K562 (cell line): ENCODE results near the gene PRKCG. TPM values are rescaled to one million over a fixed set of nuclear protein-coding genes. Genes with fewer than 3 reads are reported as not detected.
A peak's percentile ranks its signal among the peaks of the same experiment; 100 is the strongest.

Experiments
- ATAC-seq: fragments of 200-7000 bp; cut with Tn5 transposase; 3 replicates; pipeline ENCODE4 v1.9.1; 2020; ENCODE audit warnings: moderate library complexity
- BruUV-seq: library from RNA; stranded (reverse); fragments of 400-500 nt; replicated peaks from 2 replicates; lab custom pipeline; 2021; lab: Mats Ljungman, UMichigan
- CTCF ChIA-PET: fragments of 300-600 bp; formaldehyde crosslinking; extraction: SDS; loops from one replicate; lab custom pipeline; 2021; ENCODE audit warnings: low intra/inter-chr PET ratio; lab: Yijun Ruan, JAX
- POLR2A ChIA-PET: fragments of 300-600, 350-650 bp; sonication (Branson Sonifier 250); formaldehyde crosslinking; extraction: SDS; loops from one replicate; lab custom pipeline; 2021; ENCODE audit warnings: antibody characterized with exemption, inconsistent platforms; lab: Yijun Ruan, JAX
- DNase-seq, 4 experiments: peaks; one replicate each; pipeline versions ENCODE4 v3.0.0 to v3.0.0-alpha.2; 2011 to 2018; ENCODE audit warnings: low spot score in 3 of 4, mixed read lengths in 3 of 4; ENCODE audit errors: extremely low read depth in 1 of 4
- FAIRE-seq: peaks from 2 replicates; lab custom pipeline; 2011; peaks lifted over from hg19 to GRCh38; lab: Jason Lieb, UNC
- H2AFZ ChIP-seq: 2 replicates; pipeline ENCODE4 v1.6.0; 2011; ENCODE audit warnings: low read depth, low read length, control low read depth, inconsistent platforms
- H3K27ac ChIP-seq: fragments of 200-600 bp; 3 replicates; pipeline ENCODE4 v1.8.0; 2011; ENCODE audit warnings: low read depth, mild to moderate bottlenecking, control low read depth, inconsistent platforms, low read length, moderate library complexity, mixed read lengths; ENCODE audit errors: extremely low read depth
- H3K27me3 ChIP-seq, 2 experiments: fragments of 300-600 bp in 1 of 2; 2 replicates in 1 of 2; 3 replicates in 1 of 2; pipeline versions ENCODE4 v1.6.0 to v1.8.0; 2011; ENCODE audit warnings: inconsistent platforms in 2 of 2, low read length in 2 of 2, mild to moderate bottlenecking in 1 of 2, mixed read lengths in 1 of 2, moderate library complexity in 1 of 2; ENCODE audit not compliant: control insufficient read depth in 2 of 2, insufficient read depth in 2 of 2
- H3K36me3 ChIP-seq: fragments of 300-600 bp; 3 replicates; pipeline ENCODE4 v1.8.0; 2011; ENCODE audit warnings: mild to moderate bottlenecking, low read length, inconsistent platforms; ENCODE audit not compliant: control insufficient read depth, insufficient read depth
- H3K4me1 ChIP-seq, 2 experiments: fragments of 200-600 bp in 1 of 2; replicated peaks in 1 of 2; 2 replicates in 1 of 2; 3 replicates in 1 of 2; pipeline versions ENCODE4 v1.5.1 to v1.8.0; 2011; ENCODE audit warnings: inconsistent platforms in 2 of 2, low read length in 2 of 2, mild to moderate bottlenecking in 1 of 2, mixed read lengths in 1 of 2, moderate library complexity in 1 of 2; ENCODE audit not compliant: control insufficient read depth in 2 of 2, insufficient read depth in 2 of 2
- H3K4me2 ChIP-seq: 2 replicates; pipeline ENCODE4 v1.6.1; 2011; ENCODE audit warnings: low read length, control low read depth, inconsistent platforms, mixed read lengths; ENCODE audit not compliant: insufficient read depth
- H3K4me3 ChIP-seq: fragments of 200-600 bp; sonication (generic), shearing (Covaris generic); 2 replicates; pipeline ENCODE4 v1.5.1; 2016; ENCODE audit warnings: control low read depth, inconsistent platforms
- H3K79me2 ChIP-seq: fragments of 200-600 bp; 3 replicates; pipeline ENCODE4 v1.8.0; 2011; ENCODE audit warnings: low read length, inconsistent platforms; ENCODE audit not compliant: control insufficient read depth, insufficient read depth
- H3K9ac ChIP-seq, 2 experiments: 2 replicates each; pipeline versions ENCODE4 v1.6.0 to v1.6.1; 2011; ENCODE audit warnings: low read depth in 2 of 2, low read length in 2 of 2, control low read depth in 1 of 2, inconsistent platforms in 1 of 2, mild to moderate bottlenecking in 1 of 2, mixed read lengths in 1 of 2; ENCODE audit not compliant: insufficient read depth in 1 of 2
- H3K9me1 ChIP-seq: one replicate; pipeline ENCODE4 v1.6.0; 2011; ENCODE audit warnings: inconsistent platforms, mild to moderate bottlenecking, low read length, moderate library complexity; ENCODE audit not compliant: control insufficient read depth, insufficient read depth
- H3K9me3 ChIP-seq: replicated peaks from 2 replicates; pipeline ENCODE4 v1.5.1; 2011; ENCODE audit warnings: low read depth, low read length, inconsistent platforms; ENCODE audit not compliant: control insufficient read depth, insufficient read depth
- H4K20me1 ChIP-seq: replicated peaks from 2 replicates; pipeline ENCODE4 v1.6.1; 2011; ENCODE audit warnings: low read length, inconsistent platforms, mixed read lengths; ENCODE audit not compliant: control insufficient read depth, insufficient read depth
- HMGN3 ChIP-seq: IDR thresholded peaks from 2 replicates; pipeline ENCODE4 v1.6.1; 2011; ENCODE audit warnings: borderline replicate concordance, low read depth, mild to moderate bottlenecking, mixed read lengths, low read length; ENCODE audit not compliant: insufficient read length; ENCODE audit errors: extremely low read depth
- KLF6 ChIP-seq: fragments of 250-450 bp; sonication (Bioruptor Pico); IDR thresholded peaks from 2 replicates; pipeline ENCODE4 v1.4.0; 2020; ENCODE audit warnings: mild to moderate bottlenecking, moderate library complexity, borderline replicate concordance
- MIER1 ChIP-seq: fragments of 450-650 bp; IDR thresholded peaks from 2 replicates; pipeline ENCODE4 v1.6.1; 2016; ENCODE audit warnings: antibody characterized with exemption, mild to moderate bottlenecking, low read depth
- PURB ChIP-seq: sonication (generic); formaldehyde crosslinking; IDR thresholded peaks from 2 replicates; pipeline ENCODE4 v1.9.0; 2021; ENCODE audit warnings: low read depth, mild to moderate bottlenecking, missing genetic modification reagents
- RAD21 ChIP-seq, 2 experiments: fragments of 250-450 bp in 1 of 2; fragments of 450-650 bp in 1 of 2; sonication (Bioruptor Pico) in 1 of 2; formaldehyde crosslinking in 1 of 2; IDR thresholded peaks in 1 of 2; conservative IDR thresholded peaks in 1 of 2; 2 replicates each; pipeline versions ENCODE4 v1.4.0 to v1.8.0; 2020 to 2022; ENCODE audit warnings: mild to moderate bottlenecking in 2 of 2, moderate library complexity in 1 of 2
- SMC3 ChIP-seq: conservative IDR thresholded peaks from 2 replicates; pipeline ENCODE4 v1.6.1; 2011; ENCODE audit warnings: low read depth, low read length, improper control_type of control experiment; ENCODE audit not compliant: insufficient read depth
- WGBS: fragments of 100-300 bp; shearing (Covaris generic); methylation state at CpG from one replicate; pipeline ENCODE4 v1.1.6; 2016; ENCODE audit warnings: low coverage, mixed read lengths; ENCODE audit not compliant: insufficient coverage; ENCODE audit errors: missing lambda C conversion rate; 5-methylcytosine and 5-hydroxymethylcytosine counted together
- in situ Hi-C: fragments of 300-500 bp; cut with MboI; formaldehyde crosslinking; loops from 4 replicates; pipeline ENCODE4 v1.15.0; 2018; ENCODE audit warnings: inconsistent platforms, mixed read lengths
- intact Hi-C: fragments of 100-400 bp; cut with micrococcal nuclease; formaldehyde crosslinking; loops from 2 replicates; pipeline ENCODE4 v1.14.2; 2022
- polyA plus RNA-seq, 8 experiments: library from polyadenylated mRNA; depleted of rRNA in 4 of 8; stranded (reverse) in 5 of 8; unstranded in 3 of 8; fragments of >200 nt; fragmentation: Nextera tagmentation in 2 of 8; fragmentation: Illumina TruSeq in 1 of 8; extraction: Ambion mirVana in 2 of 8; extraction: Trizol in 1 of 8; gene quantifications; 2 replicates each; pipeline versions ENCODE4 v1.2.1 to v1.2.3, GENCODE V29; 2011 to 2014; ENCODE audit warnings: inconsistent platforms in 1 of 8, missing spikeins in 1 of 8
- total RNA-seq, 7 experiments: library from RNA; depleted of rRNA in 6 of 7; stranded (reverse); fragments of >200 nt in 6 of 7; fragmentation: Illumina TruSeq in 2 of 7; extraction: Trizol in 2 of 7; gene quantifications; 2 replicates each; pipeline versions ENCODE4 v1.2.1 to v1.2.3, GENCODE V29; 2011 to 2021; ENCODE audit warnings: low replicate concordance in 1 of 7
- TF ChIP-seq, protein P1 (sequence below), 3 experiments: IDR thresholded peaks in 2 of 3; conservative IDR thresholded peaks in 1 of 3; 2 replicates each; pipeline ENCODE4 v1.5.1; 2011 to 2012; ENCODE audit warnings: low read length in 3 of 3, mild to moderate bottlenecking in 3 of 3, control low read depth in 2 of 3, improper control_type of control experiment in 1 of 3, inconsistent platforms in 1 of 3, low read depth in 1 of 3, mixed read lengths in 1 of 3, moderate library complexity in 1 of 3; ENCODE audit not compliant: insufficient read depth in 2 of 3
- TF ChIP-seq, protein P2 (sequence below): sonication (generic); formaldehyde crosslinking; IDR thresholded peaks from 2 replicates; pipeline ENCODE4 v1.9.0; 2022; ENCODE audit warnings: mild to moderate bottlenecking, missing genetic modification reagents
- TF ChIP-seq, protein P3 (sequence below): fragments of 450-650 bp; IDR thresholded peaks from 2 replicates; pipeline ENCODE4 v1.6.1; 2014; ENCODE audit warnings: low read depth, mild to moderate bottlenecking, moderate library complexity, borderline replicate concordance

PRKCG gene
- total and polyA plus RNA-seq, 9 of the 15 experiments (the other 6 are each of a cell fraction or from before 2014, with no cell fraction given): not detected

DNA sequence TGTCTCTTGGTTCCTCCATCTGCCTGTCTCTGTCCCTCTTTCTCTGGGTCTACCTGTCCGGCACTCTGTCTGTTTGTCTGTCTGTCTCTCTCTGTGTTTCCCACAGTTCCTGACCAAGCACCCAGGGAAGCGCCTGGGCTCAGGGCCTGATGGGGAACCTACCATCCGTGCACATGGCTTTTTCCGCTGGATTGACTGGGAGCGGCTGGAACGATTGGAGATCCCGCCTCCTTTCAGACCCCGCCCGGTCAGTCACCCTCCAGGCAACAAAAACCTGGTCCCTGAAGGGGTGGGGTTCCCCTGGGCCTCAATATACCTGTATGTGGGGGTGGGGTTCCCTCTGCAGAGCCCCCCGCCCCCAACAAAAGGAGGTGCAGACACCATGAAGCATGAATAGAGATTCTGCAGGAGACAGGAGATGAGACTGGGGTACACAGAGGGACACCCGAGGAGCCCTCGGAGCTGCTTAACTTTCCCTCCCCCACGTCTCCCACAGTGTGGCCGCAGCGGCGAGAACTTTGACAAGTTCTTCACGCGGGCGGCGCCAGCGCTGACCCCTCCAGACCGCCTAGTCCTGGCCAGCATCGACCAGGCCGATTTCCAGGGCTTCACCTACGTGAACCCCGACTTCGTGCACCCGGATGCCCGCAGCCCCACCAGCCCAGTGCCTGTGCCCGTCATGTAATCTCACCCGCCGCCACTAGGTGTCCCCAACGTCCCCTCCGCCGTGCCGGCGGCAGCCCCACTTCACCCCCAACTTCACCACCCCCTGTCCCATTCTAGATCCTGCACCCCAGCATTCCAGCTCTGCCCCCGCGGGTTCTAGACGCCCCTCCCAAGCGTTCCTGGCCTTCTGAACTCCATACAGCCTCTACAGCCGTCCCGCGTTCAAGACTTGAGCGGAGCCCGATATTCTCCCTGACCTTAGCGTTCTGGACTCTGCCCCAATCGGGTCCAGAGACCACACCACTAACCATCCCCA lies 24.5 kb downstream of the PRKCG start:
- Histone ChIP-seq H3K9ac (no peak overlapping the region), H3K9me3 (no peaks in the 10 kb centered on the region), H3K4me1 (peaks cover 0 to 23% of the 10 kb centered on the region in 2 experiments; a peak in 2 of 5 replicates), H3K27me3 (peaks cover 11 to 43% of the 10 kb centered on the region in 2 experiments; a peak in 3 of 5 replicates), H4K20me1 (peaks cover 10% of the 10 kb centered on the region), H3K4me3 (no peak overlapping the region), H2AFZ (no peak overlapping the region), H3K9me1 (peaks cover 3% of the 10 kb centered on the region), H3K36me3 (no peaks in the 10 kb centered on the region), H3K27ac (no peak overlapping the region), H3K79me2 (no peaks in the 10 kb centered on the region), H3K4me2 (no peak overlapping the region)
- POLR2A ChIA-PET: interaction anchor here (0.6 kb wide), 1 partner anchor 30 kb away, joined by 3 read pairs; no protein-coding TSS in a partner anchor
- in situ Hi-C loops: no loop called here
- intact Hi-C loops: loop anchor here (5.0 kb wide), 1 partner anchor 116 kb away; no protein-coding TSS in a partner anchor
- ATAC-seq (peak; percentile 74), FAIRE-seq (peak; percentile 42), DNase-seq (peak; percentile 40 to 81 (median 76))
- no TSS peak for BruUV-seq
- CTCF ChIA-PET: interaction anchor here (0.6 kb wide), 1 partner anchor 121 kb away, joined by 4 read pairs; no protein-coding TSS in a partner anchor
- WGBS: 5% methylated on average over 22 of the region's 48 CpGs
- no peak for TF ChIP-seq PURB (CRISPR knock-in tag)
- peak; percentile 33 for TF ChIP-seq HMGN3
- peak; percentile 43; the same call in 1 of the 2 replicates for TF ChIP-seq MIER1
- TF ChIP-seq RAD21 (CRISPR knock-in tag; conservative IDR thresholded peaks at IDR 0.05 in 1 of 2, IDR thresholded peaks at IDR 0.05 in 1 of 2): peak; percentile 19 to 55; a peak in 3 of 4 replicates
- no peak for TF ChIP-seq KLF6 (CRISPR knock-in tag)
- TF ChIP-seq, protein P1, sequence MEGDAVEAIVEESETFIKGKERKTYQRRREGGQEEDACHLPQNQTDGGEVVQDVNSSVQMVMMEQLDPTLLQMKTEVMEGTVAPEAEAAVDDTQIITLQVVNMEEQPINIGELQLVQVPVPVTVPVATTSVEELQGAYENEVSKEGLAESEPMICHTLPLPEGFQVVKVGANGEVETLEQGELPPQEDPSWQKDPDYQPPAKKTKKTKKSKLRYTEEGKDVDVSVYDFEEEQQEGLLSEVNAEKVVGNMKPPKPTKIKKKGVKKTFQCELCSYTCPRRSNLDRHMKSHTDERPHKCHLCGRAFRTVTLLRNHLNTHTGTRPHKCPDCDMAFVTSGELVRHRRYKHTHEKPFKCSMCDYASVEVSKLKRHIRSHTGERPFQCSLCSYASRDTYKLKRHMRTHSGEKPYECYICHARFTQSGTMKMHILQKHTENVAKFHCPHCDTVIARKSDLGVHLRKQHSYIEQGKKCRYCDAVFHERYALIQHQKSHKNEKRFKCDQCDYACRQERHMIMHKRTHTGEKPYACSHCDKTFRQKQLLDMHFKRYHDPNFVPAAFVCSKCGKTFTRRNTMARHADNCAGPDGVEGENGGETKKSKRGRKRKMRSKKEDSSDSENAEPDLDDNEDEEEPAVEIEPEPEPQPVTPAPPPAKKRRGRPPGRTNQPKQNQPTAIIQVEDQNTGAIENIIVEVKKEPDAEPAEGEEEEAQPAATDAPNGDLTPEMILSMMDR (IDR thresholded peaks at IDR 0.05 in 2 of 3, conservative IDR thresholded peaks at IDR 0.05 in 1 of 3; ENCODE audit: insufficient read depth in 2 of 3, low read depth in 1 of 3, low read length in 3 of 3): peak; percentile 74 to 78 (median 77)
- TF ChIP-seq, protein P2, sequence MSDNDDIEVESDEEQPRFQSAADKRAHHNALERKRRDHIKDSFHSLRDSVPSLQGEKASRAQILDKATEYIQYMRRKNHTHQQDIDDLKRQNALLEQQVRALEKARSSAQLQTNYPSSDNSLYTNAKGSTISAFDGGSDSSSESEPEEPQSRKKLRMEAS: no peak
- TF ChIP-seq, protein P3, sequence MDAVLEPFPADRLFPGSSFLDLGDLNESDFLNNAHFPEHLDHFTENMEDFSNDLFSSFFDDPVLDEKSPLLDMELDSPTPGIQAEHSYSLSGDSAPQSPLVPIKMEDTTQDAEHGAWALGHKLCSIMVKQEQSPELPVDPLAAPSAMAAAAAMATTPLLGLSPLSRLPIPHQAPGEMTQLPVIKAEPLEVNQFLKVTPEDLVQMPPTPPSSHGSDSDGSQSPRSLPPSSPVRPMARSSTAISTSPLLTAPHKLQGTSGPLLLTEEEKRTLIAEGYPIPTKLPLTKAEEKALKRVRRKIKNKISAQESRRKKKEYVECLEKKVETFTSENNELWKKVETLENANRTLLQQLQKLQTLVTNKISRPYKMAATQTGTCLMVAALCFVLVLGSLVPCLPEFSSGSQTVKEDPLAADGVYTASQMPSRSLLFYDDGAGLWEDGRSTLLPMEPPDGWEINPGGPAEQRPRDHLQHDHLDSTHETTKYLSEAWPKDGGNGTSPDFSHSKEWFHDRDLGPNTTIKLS: 0 out of 2 replicates have a peak, but pooled peaks have one; percentile 38
- TF ChIP-seq SMC3: peak; percentile 48; the same call in 1 of the 2 replicates
